ENCODE measurements around the gene CNMD.

Gene CNMD

DNA sequence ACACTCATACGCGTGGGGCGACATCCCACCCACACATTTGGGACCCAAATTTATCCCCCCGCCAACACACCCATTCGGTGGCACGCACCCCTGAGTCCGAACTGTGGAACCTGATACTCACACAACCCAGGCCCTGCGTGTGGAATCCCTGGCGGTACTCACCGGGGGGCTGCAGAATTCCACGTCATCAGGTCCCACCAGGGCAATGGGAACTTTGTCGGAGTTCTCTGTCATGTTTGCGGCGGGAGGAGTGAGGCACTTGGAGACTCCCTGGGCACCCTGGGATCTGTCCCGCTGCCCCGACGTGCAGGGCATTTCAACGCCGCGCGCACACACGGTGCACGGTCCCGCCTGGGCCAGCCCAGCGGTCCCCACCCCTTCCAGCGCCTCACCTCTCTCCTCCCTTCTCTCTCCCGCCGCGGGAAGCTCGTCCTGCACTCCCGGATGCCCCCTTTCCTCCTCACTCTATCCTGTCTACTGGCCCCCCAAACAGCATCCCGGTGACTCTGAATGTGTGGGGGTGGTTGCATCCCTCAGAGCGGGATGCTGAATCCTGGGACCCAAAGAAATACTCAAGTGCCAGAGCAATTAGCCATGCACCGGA lies at the start of gene CNMD:
TSS of gene CNMD (minus strand) at position 353 of the 604 bp plus-strand sequence. CDS start at position 234, 119 bp downstream.
- DNase-seq (ENCODE audit: low spot score) = no peak

DNA sequence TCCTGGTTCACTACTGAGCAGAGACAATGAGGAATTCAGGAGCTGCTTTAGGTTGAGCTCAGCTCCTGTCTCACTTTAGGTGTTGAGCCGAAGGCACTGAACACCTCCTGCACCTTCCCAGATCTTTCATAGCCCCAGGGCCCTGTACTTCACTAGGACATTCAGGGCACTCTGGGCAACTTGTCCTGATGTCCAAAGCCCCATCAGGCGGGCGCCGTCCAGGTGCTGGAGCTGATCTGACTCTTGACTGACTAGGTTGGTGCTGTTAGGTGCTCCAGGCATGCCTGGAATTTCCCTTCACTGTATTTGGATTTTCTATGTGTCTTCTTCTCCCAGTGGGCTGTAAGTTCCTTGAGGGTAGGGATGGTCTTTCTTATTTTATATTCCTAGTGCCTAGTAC lies 48.4 kb upstream of the CNMD start:
- no peak for DNase-seq (ENCODE audit: low spot score)

DNA sequence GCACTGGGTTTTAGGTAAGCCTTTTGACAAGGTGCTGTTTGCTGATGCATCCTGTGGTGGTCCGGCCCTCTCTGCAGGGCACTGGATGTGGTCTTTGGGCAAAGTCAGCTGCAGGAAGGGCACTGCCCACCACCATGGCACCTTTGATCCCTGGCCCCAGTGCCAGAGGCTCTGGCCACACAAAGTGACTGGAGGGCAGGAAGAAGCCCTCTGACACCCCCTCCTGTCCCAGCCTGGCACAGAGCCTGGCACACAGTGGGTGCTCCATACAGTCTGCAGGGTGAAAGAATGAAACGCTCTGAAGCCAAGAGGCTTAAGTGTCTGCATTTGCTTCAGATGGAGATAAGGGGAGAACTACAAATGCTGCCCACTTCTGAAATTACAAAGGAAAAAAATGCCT lies 47.6 kb upstream of the CNMD start:
- DNase-seq (ENCODE audit: low spot score) = no peak

- no peak for DNase-seq (ENCODE audit: low spot score)
Measured at GRCh38 chr13:52786766-52787165, 47.1 kb upstream of the CNMD start.

DNA sequence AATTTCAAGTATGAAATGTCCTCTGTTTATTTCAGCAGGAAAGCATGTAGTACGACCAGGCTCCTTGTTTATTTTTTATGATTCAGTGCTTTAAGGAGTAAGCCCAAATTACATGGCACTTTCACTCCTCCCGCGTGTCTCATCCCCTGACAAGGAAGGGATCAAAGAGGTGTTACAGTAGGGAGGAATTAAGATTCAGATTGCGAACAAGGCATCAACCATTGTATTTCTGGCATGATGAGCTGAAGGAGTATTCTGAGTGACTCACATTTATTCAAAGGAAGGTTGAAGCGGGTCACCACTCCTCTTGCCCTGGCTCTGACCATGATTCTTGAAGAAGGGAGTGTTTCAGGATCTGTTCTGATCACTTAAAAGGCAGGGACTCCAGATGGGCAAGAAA lies 46.1 kb upstream of the CNMD start:
- DNase-seq (ENCODE audit: low spot score) = no peak

DNA sequence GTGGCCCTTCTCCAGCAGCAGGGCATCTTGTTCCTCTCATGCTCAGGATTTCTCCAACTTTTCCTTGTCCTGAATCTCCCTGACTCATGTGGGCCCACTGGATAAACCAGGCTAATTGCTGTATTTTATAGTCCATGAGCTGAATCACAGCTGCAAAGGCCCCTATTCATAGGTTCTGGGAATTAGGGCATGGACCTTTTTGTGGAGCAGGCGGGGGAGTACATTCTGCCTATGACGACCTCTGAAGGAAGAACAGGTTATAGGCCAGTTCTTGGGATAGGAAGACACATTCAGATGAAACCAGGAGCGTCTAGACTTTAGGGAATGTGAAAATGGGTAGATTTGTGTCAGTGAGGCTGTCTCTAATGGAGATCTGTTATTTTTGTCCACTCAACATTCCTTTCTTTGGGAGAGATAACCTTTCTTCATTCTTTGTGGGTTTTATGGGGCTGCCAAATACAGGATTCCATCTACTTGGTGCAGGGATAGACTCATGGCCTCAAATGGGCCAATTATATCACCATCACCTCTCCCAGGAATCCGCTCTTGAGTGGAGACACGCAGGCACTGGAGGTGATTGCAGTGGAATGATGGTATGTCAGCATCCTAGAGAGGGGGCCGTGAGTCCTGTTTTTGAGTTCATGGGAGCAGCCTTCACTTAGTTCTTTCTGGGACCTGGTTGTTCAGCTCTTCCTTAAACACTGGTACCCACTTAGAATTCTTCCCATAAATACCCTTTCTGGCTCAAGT lies 45.1 kb upstream of the CNMD start:
- DNase-seq (ENCODE audit: low spot score) = no peak

DNA sequence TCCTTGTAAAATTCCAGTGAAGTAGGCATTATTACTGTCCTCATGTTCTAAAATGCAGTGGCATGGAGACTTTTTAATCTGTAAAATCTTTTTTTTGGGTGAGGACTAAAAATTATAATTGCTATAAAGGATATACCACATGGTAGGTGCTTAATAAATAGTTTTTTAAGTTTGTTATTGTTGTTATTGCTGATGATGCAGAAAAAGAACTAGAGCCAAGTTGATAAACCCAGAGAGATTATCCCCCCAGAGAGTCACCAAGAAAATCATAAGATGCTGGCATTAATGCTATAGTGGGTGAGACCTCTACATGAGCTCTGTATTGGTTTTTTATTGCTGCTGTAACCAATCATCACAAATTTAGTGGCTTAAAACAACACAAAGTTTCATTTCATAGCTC lies 44.3 kb upstream of the CNMD start:
- no peak for DNase-seq (ENCODE audit: low spot score)

- no peak for DNase-seq (ENCODE audit: low spot score)
Measured at GRCh38 chr13:52782471-52783448, 43.1 kb upstream of the CNMD start.

- DNase-seq (ENCODE audit: low spot score) = no peak
Measured at GRCh38 chr13:52780611-52781010, 41.0 kb upstream of the CNMD start.

DNA sequence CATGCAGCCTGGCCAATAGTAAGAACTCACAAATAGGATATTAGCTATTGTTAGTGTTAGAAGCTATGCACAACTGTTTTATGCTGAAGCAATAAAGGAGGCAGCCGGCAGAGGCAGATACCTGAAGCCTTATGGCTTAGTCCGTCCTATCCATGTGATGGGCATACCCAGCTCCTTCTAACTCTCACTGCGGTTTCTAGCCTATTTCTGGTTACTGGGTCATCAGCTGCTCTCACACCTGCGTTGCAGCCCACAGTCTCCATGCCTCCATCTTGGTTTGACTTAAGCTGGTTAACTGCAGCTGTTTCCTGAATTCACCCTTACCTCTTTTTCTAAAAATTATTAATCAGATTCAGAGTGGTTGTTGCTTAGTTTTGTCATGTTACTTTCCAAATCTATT lies 40.5 kb upstream of the CNMD start:
- no peak for DNase-seq (ENCODE audit: low spot score)

DNA sequence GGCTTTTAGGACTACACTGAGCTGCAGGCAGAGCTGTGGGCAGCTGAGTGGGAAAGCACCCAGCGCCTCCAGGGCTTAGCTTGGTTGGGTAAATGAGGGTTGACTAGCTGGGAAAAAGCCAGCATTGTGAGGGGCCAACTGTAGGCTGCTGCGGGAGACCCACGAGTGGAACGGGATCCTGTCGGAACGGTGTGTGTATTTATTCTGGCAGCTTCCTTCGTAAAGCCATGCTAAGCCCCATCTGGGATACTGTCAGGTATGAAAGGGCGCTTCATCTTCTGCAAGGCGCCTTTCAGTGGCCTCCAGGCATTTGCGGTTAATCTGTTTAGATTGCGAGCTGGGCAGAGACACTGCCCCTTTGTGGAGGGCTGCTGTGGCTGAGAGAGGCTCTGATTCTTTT lies 39.5 kb upstream of the CNMD start:
- DNase-seq (ENCODE audit: low spot score) = no peak

DNA sequence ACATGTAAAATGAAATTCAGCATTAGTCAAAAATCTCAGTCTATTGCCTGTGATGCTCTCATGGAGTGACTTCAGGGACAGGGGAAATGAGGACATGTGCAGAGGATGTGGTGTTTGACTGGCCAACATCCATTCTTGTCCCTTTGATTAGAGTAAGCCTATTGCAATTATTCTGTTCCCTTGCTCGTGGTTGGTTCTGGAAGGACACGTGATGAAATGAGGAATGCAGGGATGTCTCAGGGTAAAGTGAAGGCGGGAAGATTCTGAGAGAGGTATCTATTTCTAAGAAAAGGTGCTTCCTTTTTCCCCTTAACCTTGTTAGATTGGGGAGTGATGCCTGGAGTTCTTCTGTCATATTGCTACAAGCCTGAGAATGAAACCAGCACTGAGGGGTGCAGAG lies 37.1 kb upstream of the CNMD start:
- DNase-seq (ENCODE audit: low spot score) = no peak

GRCh38 chr13:52775511-52775910 lies 35.9 kb upstream of the CNMD start:
- no peak for DNase-seq (ENCODE audit: low spot score)

DNA sequence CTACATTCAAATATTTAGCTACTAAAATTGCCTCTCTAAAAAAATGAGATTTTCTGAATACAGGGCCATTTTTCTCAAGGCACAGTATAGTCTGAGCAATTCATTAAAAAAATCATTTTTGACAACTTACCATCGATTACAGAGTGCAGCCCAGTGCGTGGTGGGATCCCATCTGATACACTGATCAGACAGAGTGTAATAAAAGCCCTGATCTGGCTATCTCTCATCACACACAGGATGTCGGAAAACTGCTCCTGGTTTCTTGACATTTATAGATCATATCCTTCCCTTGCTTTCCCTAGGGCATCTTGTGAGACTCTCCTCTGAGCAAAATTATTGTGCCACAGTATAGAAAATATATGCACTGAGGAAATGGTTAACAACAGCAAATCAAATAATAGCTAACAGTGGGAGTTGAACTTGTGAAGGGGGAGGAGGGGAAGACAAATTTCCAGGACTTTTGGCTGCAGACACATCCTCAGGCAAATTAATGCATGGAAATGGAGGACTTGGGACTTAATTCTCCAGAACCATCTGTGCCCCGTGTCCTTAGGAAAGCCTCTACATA lies 28.4 kb upstream of the CNMD start:
- DNase-seq (ENCODE audit: low spot score) = no peak

DNA sequence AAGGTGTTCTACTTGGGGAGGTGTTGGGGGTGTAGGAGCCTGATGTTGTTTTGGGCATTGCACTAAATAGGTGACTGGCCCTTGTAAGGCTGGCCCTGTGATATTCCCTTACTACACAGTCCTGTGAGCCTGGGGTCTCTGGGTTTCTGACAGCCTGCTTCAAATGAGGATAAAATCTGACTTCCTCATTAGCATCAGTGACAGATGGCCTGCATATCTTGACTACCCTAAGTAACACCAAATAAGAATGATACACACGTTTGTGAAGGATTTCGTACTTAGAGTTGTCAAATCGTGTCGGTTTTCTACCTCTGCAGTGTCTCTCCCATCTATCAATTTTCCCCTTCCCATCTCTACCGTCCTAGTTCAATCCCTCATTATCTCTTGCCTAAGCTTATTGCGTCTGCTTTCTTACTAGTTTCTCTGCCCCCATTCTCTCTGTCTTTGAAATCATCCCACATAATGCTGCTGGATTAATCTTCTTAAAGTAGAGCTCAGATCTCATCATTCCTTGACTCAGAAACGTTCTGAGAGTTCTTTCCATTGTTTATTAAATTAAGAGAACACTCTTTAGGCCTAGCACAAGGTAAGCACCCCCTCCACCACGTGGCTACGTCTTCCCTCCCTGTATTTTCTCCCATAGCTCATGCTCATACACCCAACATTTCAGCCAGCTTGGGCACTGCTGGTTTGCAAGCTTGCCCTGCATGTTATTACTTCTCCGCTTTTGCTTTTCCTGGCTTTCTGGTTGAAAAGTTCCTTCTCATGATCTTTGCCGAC lies 26.2 kb upstream of the CNMD start:
- no peak for DNase-seq (ENCODE audit: low spot score)

- DNase-seq (ENCODE audit: low spot score) = no peak
Measured at GRCh38 chr13:52760077-52760476, 20.5 kb upstream of the CNMD start.

GRCh38 chr13:52758114-52758513 lies 18.5 kb upstream of the CNMD start:
- no peak for DNase-seq (ENCODE audit: low spot score)

DNA sequence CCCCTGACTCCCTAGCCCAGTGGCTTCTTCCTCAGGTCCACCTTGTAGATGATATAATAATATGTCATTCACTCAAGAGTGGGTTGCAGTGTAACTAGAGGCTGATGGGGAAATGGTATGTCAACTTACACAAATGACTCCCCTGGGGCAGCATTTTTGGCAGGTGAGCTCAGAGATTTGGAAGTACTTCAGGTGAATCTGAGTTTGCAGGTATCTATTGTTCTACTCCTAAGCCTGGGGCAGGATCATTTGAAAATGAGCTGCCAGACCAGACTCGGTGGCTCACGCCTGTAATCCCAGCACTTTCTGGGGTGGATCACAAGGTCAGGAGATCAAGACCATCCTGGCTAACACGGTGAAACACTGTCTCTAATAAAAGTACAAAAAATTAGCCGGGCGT lies 11.6 kb upstream of the CNMD start:
- DNase-seq (ENCODE audit: low spot score) = no peak

DNA sequence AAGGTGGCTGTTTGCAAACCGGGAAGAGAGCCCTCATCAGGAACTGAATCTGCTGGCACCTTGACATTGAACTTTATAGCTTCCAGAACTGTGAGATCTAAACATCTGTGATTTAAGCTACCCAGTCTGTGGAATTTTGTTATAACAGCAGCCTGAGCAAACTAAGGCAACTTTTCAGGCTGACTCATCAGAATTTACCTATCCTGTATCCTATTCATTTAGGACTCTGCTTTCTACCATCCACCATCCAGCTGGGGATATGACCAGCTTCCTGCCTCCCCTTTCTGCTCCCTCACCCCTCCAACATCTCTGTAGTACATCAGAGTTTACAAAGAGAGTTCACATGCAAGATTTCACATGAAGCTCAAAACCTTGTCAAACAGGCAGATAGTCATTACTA lies 11.1 kb upstream of the CNMD start:
- no peak for DNase-seq (ENCODE audit: low spot score)

GRCh38 chr13:52749419-52749818 lies 9.8 kb upstream of the CNMD start:
- no peak for DNase-seq (ENCODE audit: low spot score)

- no peak for DNase-seq (ENCODE audit: low spot score)
Measured at GRCh38 chr13:52746141-52746540, 6.5 kb upstream of the CNMD start.
